ENCODE data around the gene AGFG1.
A peak's percentile ranks its signal among the peaks of the same experiment; 100 is the strongest.
"Not testable (repeated sequence)": the region's sequence is repeated elsewhere in the genome, so short reads cannot be mapped to it uniquely, and the experiment has no call there.

Gene AGFG1

DNA sequence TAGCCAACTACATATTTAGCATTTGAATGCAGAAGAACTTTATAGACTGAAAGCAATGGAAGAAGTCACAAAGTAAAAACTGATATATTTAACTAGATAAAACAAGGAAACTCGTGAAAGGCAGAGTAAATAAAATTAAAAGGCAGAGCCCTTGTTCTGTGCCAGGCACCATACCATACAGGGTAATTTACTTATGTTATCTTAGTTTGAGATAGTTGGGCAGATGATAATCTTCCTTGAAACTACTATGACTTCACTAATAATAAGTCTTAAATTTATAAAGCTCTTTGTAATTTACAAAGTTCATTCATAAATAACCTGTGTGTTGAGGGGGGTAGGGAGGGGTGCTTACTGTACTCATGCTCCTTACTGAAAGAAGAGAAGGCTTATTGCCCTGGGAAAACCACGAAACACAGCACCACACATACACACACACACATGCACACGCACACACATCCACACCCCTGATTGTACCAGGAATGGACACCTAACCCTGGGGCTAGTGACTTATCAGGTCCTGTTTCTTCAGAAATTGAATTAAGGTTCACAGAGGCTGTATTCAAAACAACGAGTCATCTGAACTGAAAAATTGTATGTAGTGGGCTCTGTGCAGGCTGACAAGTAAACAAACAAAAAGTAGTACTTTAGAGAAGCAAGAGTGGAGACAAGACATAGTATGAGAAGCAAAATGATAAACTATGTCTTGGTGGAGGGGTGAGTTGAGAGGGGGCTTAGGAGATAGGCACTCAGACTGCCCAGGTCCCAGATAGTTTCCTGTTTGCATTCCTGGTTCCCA is 38.1 kb downstream of the AGFG1 start:
- no peak overlapping the region for H3K27ac ChIP-seq (ENCODE audit: low read depth, low read length)
- no peaks in the 10 kb centered on the region for H3K27me3 ChIP-seq (ENCODE audit: control insufficient read depth in 5 of 5, insufficient read depth in 4 of 5, low read length in 5 of 5)
- peaks cover 3 to 68% (median 44%) of the 10 kb centered on the region in 5 donors for H3K4me1 ChIP-seq (ENCODE audit: control insufficient read depth in 5 of 5, insufficient read depth in 5 of 5, low read length in 5 of 5)

DNA sequence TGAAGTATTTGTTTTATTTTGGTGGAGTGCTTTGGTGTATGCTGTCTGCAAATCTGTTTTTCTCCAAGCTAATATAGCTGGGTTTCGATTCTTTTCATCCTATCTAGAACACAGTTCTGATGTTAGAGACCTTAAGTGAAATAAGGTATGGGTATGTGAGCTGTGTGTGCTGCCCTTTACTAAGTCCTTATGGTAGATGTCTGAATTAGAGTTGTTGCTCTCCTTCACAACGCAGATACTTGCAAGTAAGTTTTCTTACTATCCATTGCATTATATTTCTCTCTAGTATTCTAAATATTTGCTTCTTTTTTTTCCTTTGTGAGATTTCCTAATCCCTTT is 38.6 kb downstream of the AGFG1 start:
- H3K4me1 ChIP-seq (ENCODE audit: control insufficient read depth in 5 of 5, insufficient read depth in 5 of 5, low read length in 5 of 5): peaks cover 3 to 66% (median 44%) of the 10 kb centered on the region in 5 donors
- H3K9me3 ChIP-seq (ENCODE audit: control insufficient read depth in 5 of 5, low read length in 5 of 5): no peaks in the 10 kb centered on the region
- H3K36me3 ChIP-seq (ENCODE audit: control insufficient read depth in 5 of 5, insufficient read depth in 5 of 5, low read length in 5 of 5): peaks cover 0 to 3% (median 0%) of the 10 kb centered on the region in 5 donors
- no peak overlapping the region for H3K4me3 ChIP-seq (ENCODE audit: low read depth in 1 of 5, low read length in 5 of 5)
- no peak overlapping the region for H3K27ac ChIP-seq (ENCODE audit: low read depth, low read length)
- H3K9ac ChIP-seq (ENCODE audit: low read length in 5 of 5): no peak overlapping the region
- no peaks in the 10 kb centered on the region for H3K27me3 ChIP-seq (ENCODE audit: control insufficient read depth in 5 of 5, insufficient read depth in 4 of 5, low read length in 5 of 5)

More for the DNA sequence above, 38.1 kb downstream of the AGFG1 start:
- peaks cover 0 to 3% (median 0%) of the 10 kb centered on the region in 5 donors for H3K36me3 ChIP-seq (ENCODE audit: control insufficient read depth in 5 of 5, insufficient read depth in 5 of 5, low read length in 5 of 5)
- H3K4me3 ChIP-seq (ENCODE audit: low read depth in 1 of 5, low read length in 5 of 5): no peak overlapping the region
- H3K9ac ChIP-seq (ENCODE audit: low read length in 5 of 5): no peak overlapping the region
- no peaks in the 10 kb centered on the region for H3K9me3 ChIP-seq (ENCODE audit: control insufficient read depth in 5 of 5, low read length in 5 of 5)

GRCh38 chr2:227511239-227511930 is 39.4 kb downstream of the AGFG1 start:
- peaks cover 0 to 3% (median 0%) of the 10 kb centered on the region in 5 donors for H3K36me3 ChIP-seq (ENCODE audit: control insufficient read depth in 5 of 5, insufficient read depth in 5 of 5, low read length in 5 of 5)
- H3K9ac ChIP-seq (ENCODE audit: low read length in 5 of 5): no peak overlapping the region
- peaks cover 3 to 62% (median 40%) of the 10 kb centered on the region in 5 donors for H3K4me1 ChIP-seq (ENCODE audit: control insufficient read depth in 5 of 5, insufficient read depth in 5 of 5, low read length in 5 of 5)
- no peaks in the 10 kb centered on the region for H3K27me3 ChIP-seq (ENCODE audit: control insufficient read depth in 5 of 5, insufficient read depth in 4 of 5, low read length in 5 of 5)
- H3K27ac ChIP-seq (ENCODE audit: low read depth, low read length): no peak overlapping the region
- H3K4me3 ChIP-seq (ENCODE audit: low read depth in 1 of 5, low read length in 5 of 5): no peak overlapping the region
- no peaks in the 10 kb centered on the region for H3K9me3 ChIP-seq (ENCODE audit: control insufficient read depth in 5 of 5, low read length in 5 of 5)

- Histone ChIP-seq H3K27ac (ENCODE audit: low read depth, low read length) (no peak overlapping the region), H3K4me3 (ENCODE audit: low read depth in 1 of 5, low read length in 5 of 5) (no peak overlapping the region), H3K9me3 (ENCODE audit: control insufficient read depth in 5 of 5, low read length in 5 of 5) (no peaks in the 10 kb centered on the region), H3K27me3 (ENCODE audit: control insufficient read depth in 5 of 5, insufficient read depth in 4 of 5, low read length in 5 of 5) (no peaks in the 10 kb centered on the region), H3K4me1 (ENCODE audit: control insufficient read depth in 5 of 5, insufficient read depth in 5 of 5, low read length in 5 of 5) (peaks cover 3 to 59% (median 43%) of the 10 kb centered on the region in 5 donors), H3K9ac (ENCODE audit: low read length in 5 of 5) (no peak overlapping the region), H3K36me3 (ENCODE audit: control insufficient read depth in 5 of 5, insufficient read depth in 5 of 5, low read length in 5 of 5) (peaks cover 0 to 3% (median 0%) of the 10 kb centered on the region in 5 donors)
These were observed 40.0 kb downstream of the AGFG1 start for GRCh38 chr2:227511955-227512354.

GRCh38 chr2:227513113-227513512 is 41.2 kb downstream of the AGFG1 start:
- Histone ChIP-seq H3K27ac (ENCODE audit: low read depth, low read length) (no peak overlapping the region), H3K36me3 (ENCODE audit: control insufficient read depth in 5 of 5, insufficient read depth in 5 of 5, low read length in 5 of 5) (peaks cover 0 to 3% (median 0%) of the 10 kb centered on the region in 5 donors), H3K9ac (ENCODE audit: low read length in 5 of 5) (peak overlapping the region in 1 of 5 donors; percentile 20), H3K4me3 (ENCODE audit: low read depth in 1 of 5, low read length in 5 of 5) (no peak overlapping the region), H3K27me3 (ENCODE audit: control insufficient read depth in 5 of 5, insufficient read depth in 4 of 5, low read length in 5 of 5) (no peaks in the 10 kb centered on the region), H3K4me1 (ENCODE audit: control insufficient read depth in 5 of 5, insufficient read depth in 5 of 5, low read length in 5 of 5) (peaks cover 3 to 54% (median 49%) of the 10 kb centered on the region in 5 donors), H3K9me3 (ENCODE audit: control insufficient read depth in 5 of 5, low read length in 5 of 5) (no peaks in the 10 kb centered on the region)

GRCh38 chr2:227515742-227516141 is 43.8 kb downstream of the AGFG1 start:
- Histone ChIP-seq H3K9me3 (ENCODE audit: control insufficient read depth in 5 of 5, low read length in 5 of 5) (no peaks in the 10 kb centered on the region), H3K36me3 (ENCODE audit: control insufficient read depth in 5 of 5, insufficient read depth in 5 of 5, low read length in 5 of 5) (peaks cover 0 to 3% (median 0%) of the 10 kb centered on the region in 5 donors), H3K27me3 (ENCODE audit: control insufficient read depth in 5 of 5, insufficient read depth in 4 of 5, low read length in 5 of 5) (no peaks in the 10 kb centered on the region), H3K4me3 (ENCODE audit: low read depth in 1 of 5, low read length in 5 of 5) (no peak overlapping the region), H3K27ac (ENCODE audit: low read depth, low read length) (no peak overlapping the region), H3K9ac (ENCODE audit: low read length in 5 of 5) (no peak overlapping the region), H3K4me1 (ENCODE audit: control insufficient read depth in 5 of 5, insufficient read depth in 5 of 5, low read length in 5 of 5) (peaks cover 3 to 50% (median 47%) of the 10 kb centered on the region in 5 donors)

DNA sequence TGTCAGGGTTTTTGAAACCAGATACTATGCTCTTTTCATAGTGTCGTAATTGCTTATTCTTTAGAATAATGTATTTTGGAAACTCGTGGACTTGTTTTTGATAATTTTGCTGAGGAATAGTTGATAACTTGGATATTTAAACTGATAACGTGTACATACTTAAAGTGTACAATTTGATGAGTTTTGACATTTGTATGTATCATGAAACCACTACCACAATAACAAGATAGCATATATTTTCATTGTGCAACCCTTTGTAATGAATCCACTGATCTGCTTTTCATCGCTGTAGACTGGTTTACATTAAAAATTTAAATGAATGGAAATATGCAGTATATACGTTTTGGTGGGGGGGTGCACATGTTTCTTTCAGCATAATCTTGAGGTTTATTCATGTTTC is 45.8 kb downstream of the AGFG1 start:
- H3K4me3 ChIP-seq (ENCODE audit: low read depth in 1 of 5, low read length in 5 of 5): no peak overlapping the region
- H3K27me3 ChIP-seq (ENCODE audit: control insufficient read depth in 5 of 5, insufficient read depth in 4 of 5, low read length in 5 of 5): no peaks in the 10 kb centered on the region
- no peaks in the 10 kb centered on the region for H3K9me3 ChIP-seq (ENCODE audit: control insufficient read depth in 5 of 5, low read length in 5 of 5)
- H3K36me3 ChIP-seq (ENCODE audit: control insufficient read depth in 5 of 5, insufficient read depth in 5 of 5, low read length in 5 of 5): peaks cover 0 to 16% (median 7%) of the 10 kb centered on the region in 5 donors
- H3K9ac ChIP-seq (ENCODE audit: low read length in 5 of 5): no peak overlapping the region
- peaks cover 3 to 35% (median 29%) of the 10 kb centered on the region in 5 donors for H3K4me1 ChIP-seq (ENCODE audit: control insufficient read depth in 5 of 5, insufficient read depth in 5 of 5, low read length in 5 of 5)
- H3K27ac ChIP-seq (ENCODE audit: low read depth, low read length): peak overlapping the region; percentile 49

DNA sequence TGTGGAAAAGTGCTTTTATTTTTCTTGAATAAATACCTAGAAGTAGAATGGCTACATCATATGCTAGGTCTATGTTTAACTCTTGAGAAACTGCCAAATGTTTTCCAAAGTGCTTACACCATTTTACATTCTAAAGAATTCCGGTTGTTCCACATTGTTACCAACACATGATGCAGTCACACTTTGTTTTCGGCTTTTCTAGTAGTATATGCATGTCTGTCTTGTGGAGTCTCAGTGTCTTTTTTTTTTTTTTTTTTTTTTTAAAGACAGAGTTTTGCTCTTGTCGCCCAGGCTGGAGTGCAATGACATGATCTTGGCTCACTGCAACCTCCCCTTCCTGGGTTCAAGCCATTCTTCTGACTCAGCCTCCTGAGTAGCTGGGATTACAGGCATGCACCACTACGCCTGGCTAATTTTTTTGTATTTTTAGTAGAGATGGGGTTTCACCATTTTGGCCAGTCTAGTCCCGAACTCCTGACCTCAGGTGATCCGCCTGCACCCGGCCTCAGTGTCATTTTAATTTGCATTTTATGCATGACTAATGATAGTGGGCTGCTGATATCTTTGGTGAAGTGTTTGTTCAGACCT is 46.4 kb downstream of the AGFG1 start:
- not testable (repeated sequence) for H3K9ac ChIP-seq (ENCODE audit: low read length in 5 of 5); H3K4me3 ChIP-seq (ENCODE audit: low read depth in 1 of 5, low read length in 5 of 5); H3K9me3 ChIP-seq (ENCODE audit: control insufficient read depth in 5 of 5, low read length in 5 of 5); H3K27me3 ChIP-seq (ENCODE audit: control insufficient read depth in 5 of 5, insufficient read depth in 4 of 5, low read length in 5 of 5)
- H3K27ac ChIP-seq (ENCODE audit: low read depth, low read length): peak overlapping the region; percentile 12
- peaks cover 0 to 16% (median 7%) of the 10 kb centered on the region in 5 donors for H3K36me3 ChIP-seq (ENCODE audit: control insufficient read depth in 5 of 5, insufficient read depth in 5 of 5, low read length in 5 of 5)
- peaks cover under 1 to 29% (median 23%) of the 10 kb centered on the region in 5 donors for H3K4me1 ChIP-seq (ENCODE audit: control insufficient read depth in 5 of 5, insufficient read depth in 5 of 5, low read length in 5 of 5)

DNA sequence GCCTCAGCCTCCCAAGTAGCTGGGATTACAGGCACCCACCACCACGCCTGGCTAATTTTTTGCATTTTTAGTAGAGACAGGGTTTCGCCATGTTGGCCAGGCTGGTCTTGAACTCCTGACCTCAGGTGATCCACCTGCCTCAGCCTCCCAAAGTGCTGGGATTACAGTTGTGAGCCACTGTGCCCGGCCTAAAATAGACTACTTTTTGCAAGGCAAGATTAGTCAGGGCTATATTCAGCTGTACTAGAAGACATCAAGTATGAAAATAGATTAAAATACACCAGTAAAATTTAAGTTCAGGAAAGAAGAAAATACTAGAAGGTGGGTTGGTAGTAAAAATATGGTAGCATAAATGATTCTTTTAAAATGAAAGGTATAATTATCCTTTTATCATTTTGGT is 49.2 kb downstream of the AGFG1 start:
- H3K9me3 ChIP-seq (ENCODE audit: control insufficient read depth in 5 of 5, low read length in 5 of 5); H3K27me3 ChIP-seq (ENCODE audit: control insufficient read depth in 5 of 5, insufficient read depth in 4 of 5, low read length in 5 of 5); H3K4me3 ChIP-seq (ENCODE audit: low read depth in 1 of 5, low read length in 5 of 5); H3K9ac ChIP-seq (ENCODE audit: low read length in 5 of 5); H3K27ac ChIP-seq (ENCODE audit: low read depth, low read length): not testable (repeated sequence)
- Histone ChIP-seq H3K4me1 (ENCODE audit: control insufficient read depth in 5 of 5, insufficient read depth in 5 of 5, low read length in 5 of 5) (peaks cover 0 to 18% (median 11%) of the 10 kb centered on the region in 5 donors), H3K36me3 (ENCODE audit: control insufficient read depth in 5 of 5, insufficient read depth in 5 of 5, low read length in 5 of 5) (peaks cover 20 to 37% (median 24%) of the 10 kb centered on the region in 5 donors)

GRCh38 chr2:227524665-227525064 is 52.7 kb downstream of the AGFG1 start:
- H3K36me3 ChIP-seq (ENCODE audit: control insufficient read depth in 5 of 5, insufficient read depth in 5 of 5, low read length in 5 of 5): peaks cover 25 to 60% (median 31%) of the 10 kb centered on the region in 5 donors
- no peak overlapping the region for H3K4me3 ChIP-seq (ENCODE audit: low read depth in 1 of 5, low read length in 5 of 5)
- no peaks in the 10 kb centered on the region for H3K27me3 ChIP-seq (ENCODE audit: control insufficient read depth in 5 of 5, insufficient read depth in 4 of 5, low read length in 5 of 5)
- H3K4me1 ChIP-seq (ENCODE audit: control insufficient read depth in 5 of 5, insufficient read depth in 5 of 5, low read length in 5 of 5): peaks cover 0 to 5% (median 0%) of the 10 kb centered on the region in 5 donors
- no peak overlapping the region for H3K9ac ChIP-seq (ENCODE audit: low read length in 5 of 5)
- H3K9me3 ChIP-seq (ENCODE audit: control insufficient read depth in 5 of 5, low read length in 5 of 5): no peaks in the 10 kb centered on the region
- H3K27ac ChIP-seq (ENCODE audit: low read depth, low read length): no peak overlapping the region

Measured in subcutaneous abdominal adipose tissue (tissue), 5 donors.